KMS-11 (cell line): ENCODE measurements around the gene AP4M1.
A peak's percentile ranks its signal among the peaks of the same experiment; 100 is the strongest.
"Not testable (repeated sequence)": the region's sequence is repeated elsewhere in the genome, so short reads cannot be mapped to it uniquely, and the experiment has no call there.

Experiments
- H2AFZ ChIP-seq: fragments of 200-600 bp; sonication (generic); 2 replicates; pipeline ENCODE4 v1.6.1; 2016; ENCODE audit warnings: antibody characterized with exemption, mixed run types, low read depth
- H3K27ac ChIP-seq: fragments of 200-600 bp; sonication (generic); 2 replicates; pipeline ENCODE4 v1.6.1; 2016; ENCODE audit warnings: mild to moderate bottlenecking, mixed run types
- H3K27me3 ChIP-seq: fragments of 200-600 bp; sonication (generic); 2 replicates; pipeline ENCODE4 v1.6.1; 2017; ENCODE audit warnings: mild to moderate bottlenecking, low read depth, mixed run types, moderate library complexity; ENCODE audit not compliant: insufficient read depth
- H3K36me3 ChIP-seq: fragments of 200-600 bp; sonication (generic); 2 replicates; pipeline ENCODE4 v1.6.1; 2017; ENCODE audit warnings: mild to moderate bottlenecking, mixed run types; ENCODE audit not compliant: insufficient read depth
- H3K4me1 ChIP-seq: fragments of 200-600 bp; sonication (generic); 2 replicates; pipeline ENCODE4 v1.6.1; 2016; ENCODE audit warnings: mild to moderate bottlenecking, low read depth, mixed run types; ENCODE audit not compliant: poor library complexity, severe bottlenecking
- H3K4me2 ChIP-seq: fragments of 200-600 bp; sonication (generic); 2 replicates; pipeline ENCODE4 v1.7.0; 2016; ENCODE audit warnings: mild to moderate bottlenecking, mixed run types
- H3K4me3 ChIP-seq: fragments of 200-600 bp; sonication (generic); IDR thresholded peaks from 2 replicates; pipeline ENCODE4 v1.6.1; 2017; ENCODE audit warnings: low read depth, low read length, mixed read lengths; ENCODE audit not compliant: insufficient read depth
- H3K79me2 ChIP-seq: fragments of 200-600 bp; sonication (generic); 2 replicates; pipeline ENCODE4 v1.6.1; 2016; ENCODE audit warnings: low read depth, mixed run types; ENCODE audit not compliant: insufficient read depth
- H3K9ac ChIP-seq: fragments of 200-600 bp; sonication (generic); 2 replicates; pipeline ENCODE4 v1.6.1; 2016; ENCODE audit warnings: mild to moderate bottlenecking, mixed run types
- H4K20me1 ChIP-seq: fragments of 200-600 bp; sonication (generic); 2 replicates; pipeline ENCODE4 v1.6.1; 2016; ENCODE audit warnings: mild to moderate bottlenecking, mixed run types; ENCODE audit not compliant: insufficient read depth
- TF ChIP-seq, protein P1 (sequence below): fragments of 200-600 bp; sonication (generic); conservative IDR thresholded peaks from 2 replicates; pipeline ENCODE4 v1.6.1; 2017; ENCODE audit warnings: low read depth, mild to moderate bottlenecking, antibody characterized with exemption, low read length, moderate library complexity, mixed read lengths

The AP4M1 gene

GRCh38 chr7:100141555-100141949 lies 40.1 kb downstream of the AP4M1 start:
- no peaks in the 10 kb centered on the region for H4K20me1 ChIP-seq
- no peaks in the 10 kb centered on the region for H3K79me2 ChIP-seq
- no peak overlapping the region for H3K9ac ChIP-seq
- H3K27ac ChIP-seq, result no peak overlapping the region
- TF ChIP-seq, protein P1, sequence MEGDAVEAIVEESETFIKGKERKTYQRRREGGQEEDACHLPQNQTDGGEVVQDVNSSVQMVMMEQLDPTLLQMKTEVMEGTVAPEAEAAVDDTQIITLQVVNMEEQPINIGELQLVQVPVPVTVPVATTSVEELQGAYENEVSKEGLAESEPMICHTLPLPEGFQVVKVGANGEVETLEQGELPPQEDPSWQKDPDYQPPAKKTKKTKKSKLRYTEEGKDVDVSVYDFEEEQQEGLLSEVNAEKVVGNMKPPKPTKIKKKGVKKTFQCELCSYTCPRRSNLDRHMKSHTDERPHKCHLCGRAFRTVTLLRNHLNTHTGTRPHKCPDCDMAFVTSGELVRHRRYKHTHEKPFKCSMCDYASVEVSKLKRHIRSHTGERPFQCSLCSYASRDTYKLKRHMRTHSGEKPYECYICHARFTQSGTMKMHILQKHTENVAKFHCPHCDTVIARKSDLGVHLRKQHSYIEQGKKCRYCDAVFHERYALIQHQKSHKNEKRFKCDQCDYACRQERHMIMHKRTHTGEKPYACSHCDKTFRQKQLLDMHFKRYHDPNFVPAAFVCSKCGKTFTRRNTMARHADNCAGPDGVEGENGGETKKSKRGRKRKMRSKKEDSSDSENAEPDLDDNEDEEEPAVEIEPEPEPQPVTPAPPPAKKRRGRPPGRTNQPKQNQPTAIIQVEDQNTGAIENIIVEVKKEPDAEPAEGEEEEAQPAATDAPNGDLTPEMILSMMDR, result no peak
- no peaks in the 10 kb centered on the region for H3K4me1 ChIP-seq
- no peaks in the 10 kb centered on the region for H3K36me3 ChIP-seq
- H3K27me3 ChIP-seq, result no peaks in the 10 kb centered on the region
- H3K4me2 ChIP-seq, result no peak overlapping the region
- H3K4me3 ChIP-seq, result no peak overlapping the region
- peak overlapping the region; percentile 14; the same call in 1 of the 2 replicates for H2AFZ ChIP-seq

- no peak overlapping the region for H3K4me3 ChIP-seq
- no peak overlapping the region for H3K9ac ChIP-seq
- H3K4me2 ChIP-seq, result no peak overlapping the region
- H3K4me1 ChIP-seq, result no peaks in the 10 kb centered on the region
- no peak overlapping the region for H2AFZ ChIP-seq
- H3K36me3 ChIP-seq, result no peaks in the 10 kb centered on the region
- no peaks in the 10 kb centered on the region for H3K79me2 ChIP-seq
- H4K20me1 ChIP-seq, result no peaks in the 10 kb centered on the region
- no peaks in the 10 kb centered on the region for H3K27me3 ChIP-seq
- no peak overlapping the region for H3K27ac ChIP-seq
- TF ChIP-seq, protein P1, result no peak
These were observed 41.0 kb downstream of the AP4M1 start for GRCh38 chr7:100142461-100142860.

- H3K36me3 ChIP-seq, H3K4me2 ChIP-seq, H3K27ac ChIP-seq, H2AFZ ChIP-seq, H3K9ac ChIP-seq, H3K27me3 ChIP-seq, H3K4me3 ChIP-seq, H4K20me1 ChIP-seq, H3K79me2 ChIP-seq: not testable (repeated sequence)
- peaks cover 15% of the 10 kb centered on the region for H3K4me1 ChIP-seq
These were observed 44.9 kb downstream of the AP4M1 start for GRCh38 chr7:100146350-100146749.

GRCh38 chr7:100147278-100147677 lies 45.8 kb downstream of the AP4M1 start:
- H4K20me1 ChIP-seq, result no peaks in the 10 kb centered on the region
- no peak overlapping the region for H2AFZ ChIP-seq
- H3K4me1 ChIP-seq, result peaks cover 15% of the 10 kb centered on the region
- no peaks in the 10 kb centered on the region for H3K36me3 ChIP-seq
- no peaks in the 10 kb centered on the region; the same call in 1 of the 2 replicates for H3K79me2 ChIP-seq
- no peak overlapping the region for H3K4me2 ChIP-seq
- no peak overlapping the region for H3K4me3 ChIP-seq
- no peaks in the 10 kb centered on the region for H3K27me3 ChIP-seq
- TF ChIP-seq, protein P1, result no peak
- H3K27ac ChIP-seq, result no peak overlapping the region
- H3K9ac ChIP-seq, result no peak overlapping the region

- Histone ChIP-seq H3K79me2 (no peaks in the 10 kb centered on the region; the same call in 1 of the 2 replicates), H2AFZ (peak overlapping the region; percentile 83), H3K9ac (peak overlapping the region; percentile 18; the same call in 1 of the 2 replicates), H3K4me3 (no peak overlapping the region), H3K4me1 (peaks cover 15% of the 10 kb centered on the region), H3K36me3 (no peaks in the 10 kb centered on the region), H3K4me2 (peak overlapping the region; percentile 69), H4K20me1 (no peaks in the 10 kb centered on the region), H3K27ac (peak overlapping the region; percentile 34; the same call in 1 of the 2 replicates), H3K27me3 (no peaks in the 10 kb centered on the region)
- TF ChIP-seq, protein P1, result no peak
These were observed 46.7 kb downstream of the AP4M1 start for GRCh38 chr7:100148225-100148558.
